Measurements from ENCODE around the gene KHDC1L. TPM values are rescaled to one million over a fixed set of nuclear protein-coding genes. Genes with fewer than 3 reads are reported as not detected.
"Not testable (repeated sequence)": the region's sequence is repeated elsewhere in the genome, so short reads cannot be mapped to it uniquely, and the experiment has no call there.

Gene KHDC1L
- total RNA-seq, 1 donor from 2014 or later = not detected

DNA sequence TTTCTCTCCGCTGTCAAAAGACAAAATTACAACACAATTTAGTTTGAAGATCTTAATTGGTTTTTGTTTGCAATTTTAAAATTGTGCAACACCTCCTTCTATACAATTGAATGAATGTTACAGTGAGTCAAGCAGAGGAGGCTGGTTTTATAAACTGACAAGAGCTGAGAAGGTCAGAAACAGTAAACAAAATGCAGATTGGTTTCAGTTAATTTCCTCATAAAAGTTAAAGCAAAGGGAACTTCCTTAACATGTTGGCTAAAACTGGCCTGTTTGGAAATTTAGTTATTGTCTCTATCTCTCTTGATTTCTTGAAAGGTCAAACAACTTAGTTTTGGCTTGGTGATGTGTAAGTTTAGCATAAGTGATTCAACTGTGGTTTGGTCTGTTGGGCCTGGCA lies 22.2 kb downstream of the KHDC1L start:
- Histone ChIP-seq H3K27ac (replicated peaks) (no peak overlapping the region), H3K9me3 (replicated peaks) (no peaks in the 10 kb centered on the region), H3K27me3 (ENCODE audit: low read depth) (peaks cover 3% of the 10 kb centered on the region), H3K4me1 (no peaks in the 10 kb centered on the region), H3K4me3 (no peak overlapping the region), H3K36me3 (no peaks in the 10 kb centered on the region)
- DNase-seq = no peak
- TF ChIP-seq, protein P1, sequence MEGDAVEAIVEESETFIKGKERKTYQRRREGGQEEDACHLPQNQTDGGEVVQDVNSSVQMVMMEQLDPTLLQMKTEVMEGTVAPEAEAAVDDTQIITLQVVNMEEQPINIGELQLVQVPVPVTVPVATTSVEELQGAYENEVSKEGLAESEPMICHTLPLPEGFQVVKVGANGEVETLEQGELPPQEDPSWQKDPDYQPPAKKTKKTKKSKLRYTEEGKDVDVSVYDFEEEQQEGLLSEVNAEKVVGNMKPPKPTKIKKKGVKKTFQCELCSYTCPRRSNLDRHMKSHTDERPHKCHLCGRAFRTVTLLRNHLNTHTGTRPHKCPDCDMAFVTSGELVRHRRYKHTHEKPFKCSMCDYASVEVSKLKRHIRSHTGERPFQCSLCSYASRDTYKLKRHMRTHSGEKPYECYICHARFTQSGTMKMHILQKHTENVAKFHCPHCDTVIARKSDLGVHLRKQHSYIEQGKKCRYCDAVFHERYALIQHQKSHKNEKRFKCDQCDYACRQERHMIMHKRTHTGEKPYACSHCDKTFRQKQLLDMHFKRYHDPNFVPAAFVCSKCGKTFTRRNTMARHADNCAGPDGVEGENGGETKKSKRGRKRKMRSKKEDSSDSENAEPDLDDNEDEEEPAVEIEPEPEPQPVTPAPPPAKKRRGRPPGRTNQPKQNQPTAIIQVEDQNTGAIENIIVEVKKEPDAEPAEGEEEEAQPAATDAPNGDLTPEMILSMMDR (IDR thresholded peaks at IDR 0.05; ENCODE audit: borderline replicate concordance) = no peak
- intact Hi-C loops (cut with micrococcal nuclease) = no loop called here

DNA sequence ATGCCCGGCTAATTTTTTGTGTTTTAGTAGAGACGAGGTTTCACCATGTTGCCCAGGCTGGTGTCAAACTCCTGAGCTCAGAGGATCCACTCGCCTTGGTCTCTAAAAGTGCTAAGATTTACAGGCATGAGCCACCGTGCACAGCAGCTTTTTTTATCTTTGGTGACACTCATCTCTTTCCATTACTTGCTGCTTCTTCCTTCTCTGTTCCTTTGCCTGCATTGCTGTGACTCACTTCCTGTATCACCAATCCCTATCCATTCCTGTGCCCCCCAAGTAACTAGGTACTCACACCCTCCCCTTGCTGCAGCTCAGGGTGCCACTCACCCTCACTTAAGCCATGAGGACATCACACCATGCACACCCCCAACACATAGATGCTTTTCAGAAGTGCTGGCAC lies 24.6 kb downstream of the KHDC1L start:
- Histone ChIP-seq H3K4me1 (no peaks in the 10 kb centered on the region), H3K4me3 (no peak overlapping the region), H3K36me3 (no peaks in the 10 kb centered on the region), H3K27ac (replicated peaks) (no peak overlapping the region), H3K9me3 (replicated peaks) (no peaks in the 10 kb centered on the region), H3K27me3 (ENCODE audit: low read depth) (no peaks in the 10 kb centered on the region)
- TF ChIP-seq, protein P1 (IDR thresholded peaks at IDR 0.05; ENCODE audit: borderline replicate concordance) = no peak
- intact Hi-C loops (cut with micrococcal nuclease) = no loop called here
- DNase-seq = no peak

DNA sequence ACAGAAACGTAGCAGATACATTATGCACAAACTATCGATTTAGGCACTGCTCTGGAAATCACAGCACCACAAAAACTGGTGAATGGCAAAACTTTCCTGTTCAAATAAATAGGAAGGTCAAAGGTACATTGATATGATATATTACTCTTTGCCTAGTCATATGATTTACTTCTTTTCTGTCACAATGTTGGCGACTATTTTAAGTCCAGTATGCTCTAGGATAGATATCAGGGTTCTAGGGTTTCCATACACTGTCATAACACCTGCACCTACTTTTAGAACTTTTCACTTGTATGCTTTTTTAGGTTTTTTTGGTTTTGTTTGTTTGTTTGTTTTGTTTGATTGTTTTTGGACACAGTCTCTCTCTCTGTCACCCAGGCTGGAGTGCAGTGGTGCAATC lies 25.0 kb downstream of the KHDC1L start:
- intact Hi-C loops (cut with micrococcal nuclease) = no loop called here

DNA sequence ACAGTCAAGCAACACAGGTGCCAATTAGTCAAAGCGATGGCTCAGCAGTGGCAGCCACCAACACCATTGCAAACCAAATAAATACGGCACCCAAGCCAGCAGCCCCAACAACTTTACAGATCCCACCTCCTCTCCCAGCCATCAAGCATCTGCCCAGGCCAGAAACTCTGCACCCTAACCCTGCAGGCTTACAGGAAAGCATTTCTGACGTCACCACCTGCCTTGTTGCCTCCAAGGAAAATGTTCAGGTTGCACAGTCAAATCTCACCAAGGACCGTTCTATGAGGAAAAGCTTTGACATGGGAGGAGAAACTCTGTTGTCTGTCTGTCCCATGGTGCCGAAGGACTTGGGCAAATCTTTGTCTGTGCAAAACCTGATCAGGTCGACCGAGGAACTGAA lies 30.6 kb downstream of the KHDC1L start:
- intact Hi-C loops (cut with micrococcal nuclease) = no loop called here
- TF ChIP-seq, protein P1 (IDR thresholded peaks at IDR 0.05; ENCODE audit: borderline replicate concordance) = no peak

More for the DNA sequence above, 25.0 kb downstream of the KHDC1L start:
- H3K9me3 ChIP-seq (replicated peaks) = no peaks in the 10 kb centered on the region
- H3K27me3 ChIP-seq (ENCODE audit: low read depth) = no peaks in the 10 kb centered on the region
- no peak overlapping the region for H3K4me3 ChIP-seq
- no peak for DNase-seq
- no peaks in the 10 kb centered on the region for H3K36me3 ChIP-seq
- no peak overlapping the region for H3K27ac ChIP-seq (replicated peaks)
- TF ChIP-seq, protein P1 (IDR thresholded peaks at IDR 0.05; ENCODE audit: borderline replicate concordance) = no peak
- H3K4me1 ChIP-seq = no peaks in the 10 kb centered on the region

DNA sequence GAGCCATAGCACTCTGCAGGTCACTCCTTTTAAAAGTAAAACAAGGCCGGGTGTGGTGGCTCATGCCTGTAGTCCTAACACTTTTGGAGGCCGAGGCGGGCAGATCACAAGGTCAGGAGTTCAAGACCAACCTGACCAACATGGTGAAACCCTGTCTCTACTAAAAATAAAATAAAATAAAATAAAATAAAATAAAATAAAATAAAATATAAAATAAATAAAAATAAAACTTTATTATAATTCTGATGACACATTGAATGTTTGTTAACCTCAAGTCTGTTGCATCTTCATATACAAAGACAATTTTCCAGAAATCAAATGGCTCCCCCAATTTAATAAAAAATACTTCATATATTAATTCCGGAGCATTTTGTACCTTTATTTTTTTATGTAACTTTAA lies 32.0 kb downstream of the KHDC1L start:
- H3K4me3 ChIP-seq; intact Hi-C loops (cut with micrococcal nuclease); H3K27ac ChIP-seq (replicated peaks); DNase-seq; H3K36me3 ChIP-seq; H3K27me3 ChIP-seq (ENCODE audit: low read depth); H3K4me1 ChIP-seq; H3K9me3 ChIP-seq (replicated peaks): not testable (repeated sequence)

More for the DNA sequence above, 30.6 kb downstream of the KHDC1L start:
- no peak for DNase-seq
- no peak overlapping the region for H3K4me3 ChIP-seq
- H3K27me3 ChIP-seq (ENCODE audit: low read depth) = peaks cover 6% of the 10 kb centered on the region
- H3K9me3 ChIP-seq (replicated peaks) = no peaks in the 10 kb centered on the region
- H3K4me1 ChIP-seq = no peaks in the 10 kb centered on the region
- no peak overlapping the region for H3K27ac ChIP-seq (replicated peaks)
- no peaks in the 10 kb centered on the region for H3K36me3 ChIP-seq

DNA sequence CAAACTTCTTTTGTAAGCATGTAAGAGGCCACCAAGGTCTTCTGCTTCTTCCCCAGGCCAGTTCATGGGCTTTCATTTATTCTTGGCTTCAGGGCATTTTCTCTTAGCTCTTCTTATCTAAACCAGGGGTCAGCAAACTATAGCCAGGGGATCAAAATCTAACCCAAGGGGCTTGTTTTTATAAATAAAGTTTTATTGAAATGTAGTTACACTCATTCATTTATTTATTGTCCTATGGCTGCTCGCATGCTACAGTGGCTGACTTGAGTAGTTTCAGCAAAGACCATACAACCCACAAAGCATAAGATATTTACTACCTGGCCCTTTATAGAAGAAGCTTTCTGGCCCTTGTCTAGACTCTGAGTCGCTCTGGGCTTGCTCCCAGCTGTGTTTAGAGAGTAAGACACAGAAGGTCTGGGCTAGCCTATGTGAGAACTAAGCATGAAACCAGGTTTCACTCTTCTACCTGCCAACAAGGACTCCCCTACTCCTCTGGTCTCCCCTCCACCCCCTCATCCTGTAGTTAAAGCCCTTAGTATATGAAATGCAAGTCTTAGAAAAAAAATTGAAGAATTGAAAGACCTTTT lies 43.2 kb downstream of the KHDC1L start:
- intact Hi-C loops (cut with micrococcal nuclease) = no loop called here
- Histone ChIP-seq H3K36me3 (no peaks in the 10 kb centered on the region), H3K4me1 (peaks cover 6% of the 10 kb centered on the region), H3K4me3 (no peak overlapping the region), H3K9me3 (replicated peaks) (no peaks in the 10 kb centered on the region), H3K27ac (replicated peaks) (no peak overlapping the region), H3K27me3 (ENCODE audit: low read depth) (peaks cover 30% of the 10 kb centered on the region)
- DNase-seq = no peak
- TF ChIP-seq, protein P1 (IDR thresholded peaks at IDR 0.05; ENCODE audit: borderline replicate concordance) = no peak
